GM12865 (cell line): ENCODE measurements around the gene SPOUT1.
"Not testable (repeated sequence)": the region's sequence is repeated elsewhere in the genome, so short reads cannot be mapped to it uniquely, and the experiment has no call there.

Experiments
- DNase-seq: peaks from one replicate; pipeline ENCODE4 v3.0.0; 2010; ENCODE audit warnings: low read depth
- H3K4me3 ChIP-seq: 2 replicates; pipeline ENCODE4 v1.5.1; 2011; ENCODE audit warnings: mild to moderate bottlenecking, low read depth, low read length, control low read depth
- CTCF ChIP-seq: IDR thresholded peaks from 2 replicates; pipeline ENCODE4 v1.5.1; 2011; ENCODE audit warnings: low read length, control low read depth, low read depth, inconsistent platforms; ENCODE audit not compliant: insufficient read depth; ENCODE audit errors: missing control alignments

The SPOUT1 gene

GRCh38 chr9:128781187-128782070 is 48.2 kb downstream of the SPOUT1 start:
- DNase-seq = peak; percentile 26
- TF ChIP-seq CTCF = no peak
- H3K4me3 ChIP-seq = no peak overlapping the region

- not testable (repeated sequence) for H3K4me3 ChIP-seq, DNase-seq
Measured at GRCh38 chr9:128780093-128780492, 49.5 kb downstream of the SPOUT1 start.

DNA sequence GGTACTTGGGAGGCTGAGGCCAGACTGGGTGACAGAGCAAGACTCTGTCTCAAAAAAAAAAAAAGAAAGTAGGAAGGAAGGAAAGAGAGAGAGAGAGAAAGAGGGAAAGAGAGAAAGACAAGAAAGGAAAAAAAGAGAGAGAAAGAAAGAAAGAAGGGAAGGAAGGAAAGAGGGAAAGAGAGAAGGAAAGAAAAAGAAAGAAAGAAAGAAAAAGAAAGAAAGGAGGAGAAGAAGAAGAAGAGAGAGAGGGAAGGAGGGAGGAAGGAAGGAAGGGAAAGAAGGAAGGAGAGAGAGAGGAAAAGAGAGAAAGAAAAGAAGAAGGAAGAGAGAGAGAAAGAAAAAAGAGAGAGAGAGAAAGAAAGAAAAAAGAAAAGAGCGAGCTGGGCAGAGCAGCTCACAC is 54.8 kb downstream of the SPOUT1 start:
- no peak for DNase-seq
- no peak for TF ChIP-seq CTCF
- H3K4me3 ChIP-seq = no peak overlapping the region

GRCh38 chr9:128773049-128773448 is 56.5 kb downstream of the SPOUT1 start:
- no peak for TF ChIP-seq CTCF
- DNase-seq = no peak
- no peak overlapping the region for H3K4me3 ChIP-seq

- H3K4me3 ChIP-seq = peak within 1 kb of the TSS; percentile 77
- no peak for TF ChIP-seq CTCF
- DNase-seq = peak; percentile 94
Measured at GRCh38 chr9:128771745-128772519, 57.7 kb downstream of the SPOUT1 start, which contains the start of gene ZER1. Gene ZER1 (minus strand): TSS chr9:128771927. CDS start chr9:128755565, 16,362 bp downstream.

- TF ChIP-seq CTCF = no peak
- H3K4me3 ChIP-seq = peak overlapping the region; percentile 77
- peak; percentile 20 for DNase-seq
Measured at GRCh38 chr9:128771094-128771721, 58.4 kb downstream of the SPOUT1 start.
